ENCODE data around the gene DGUOK. TPM values are rescaled to one million over a fixed set of nuclear protein-coding genes. Genes with fewer than 3 reads are reported as not detected.

The DGUOK gene
- polyA plus RNA-seq, 1 donor from 2014 or later: 168 TPM

- TF ChIP-seq MXI1 (conservative IDR thresholded peaks at IDR 0.05; ENCODE audit: poor library complexity, severe bottlenecking): no peak
- TF ChIP-seq EP300 (conservative IDR thresholded peaks at IDR 0.05; ENCODE audit: poor library complexity, severe bottlenecking): no peak
- Histone ChIP-seq H2AFZ (ENCODE audit: low read depth, low read length) (no peak overlapping the region), H3K27me3 (ENCODE audit: insufficient read depth, low read depth, low read length) (peaks cover 33% of the 10 kb centered on the region), H3K9me3 (ENCODE audit: low read length) (no peaks in the 10 kb centered on the region), H3K4me3 (ENCODE audit: low read length) (no peak overlapping the region), H3F3A (ENCODE audit: insufficient read depth, low read length, poor library complexity, severe bottlenecking) (no peaks in the 10 kb centered on the region), H3K9me2 (ENCODE audit: insufficient read depth, low read length) (no peaks in the 10 kb centered on the region), H3K79me2 (replicated peaks; ENCODE audit: insufficient read depth, low read length) (no peaks in the 10 kb centered on the region), H3K4me2 (ENCODE audit: low read length) (no peak overlapping the region), H3K36me3 (ENCODE audit: insufficient read depth, low read length) (no peaks in the 10 kb centered on the region), H3K9ac (ENCODE audit: low read length) (no peak overlapping the region), H4K20me1 (ENCODE audit: insufficient read depth) (no peaks in the 10 kb centered on the region), H3K27ac (ENCODE audit: low read length) (no peak overlapping the region)
These were observed 50.8 kb downstream of the DGUOK start for GRCh38 chr2:73977466-73977865.

GRCh38 chr2:73979021-73979420, 52.3 kb downstream of the DGUOK start:
- Histone ChIP-seq H3K9ac (ENCODE audit: low read length) (no peak overlapping the region), H3K36me3 (ENCODE audit: insufficient read depth, low read length) (no peaks in the 10 kb centered on the region), H3F3A (ENCODE audit: insufficient read depth, low read length, poor library complexity, severe bottlenecking) (no peaks in the 10 kb centered on the region), H3K4me3 (ENCODE audit: low read length) (no peak overlapping the region), H3K9me2 (ENCODE audit: insufficient read depth, low read length) (no peaks in the 10 kb centered on the region), H3K9me3 (ENCODE audit: low read length) (no peaks in the 10 kb centered on the region), H3K27ac (ENCODE audit: low read length) (no peak overlapping the region), H4K20me1 (ENCODE audit: insufficient read depth) (no peaks in the 10 kb centered on the region), H3K4me2 (ENCODE audit: low read length) (no peak overlapping the region), H3K27me3 (ENCODE audit: insufficient read depth, low read depth, low read length) (peaks cover 43% of the 10 kb centered on the region), H2AFZ (ENCODE audit: low read depth, low read length) (no peak overlapping the region), H3K79me2 (replicated peaks; ENCODE audit: insufficient read depth, low read length) (no peaks in the 10 kb centered on the region)
- TF ChIP-seq EP300 (conservative IDR thresholded peaks at IDR 0.05; ENCODE audit: poor library complexity, severe bottlenecking) (no peak), MXI1 (conservative IDR thresholded peaks at IDR 0.05; ENCODE audit: poor library complexity, severe bottlenecking) (no peak), REST (IDR thresholded peaks at IDR 0.05; ENCODE audit: borderline replicate concordance) (no peak), POLR2AphosphoS5 (IDR thresholded peaks at IDR 0.05) (no peak), SMC3 (conservative IDR thresholded peaks at IDR 0.05; ENCODE audit: poor library complexity) (no peak), CTCF (IDR thresholded peaks at IDR 0.05; ENCODE audit: poor library complexity, severe bottlenecking) (no peak), RAD21 (conservative IDR thresholded peaks at IDR 0.05) (no peak), EZH2 (IDR thresholded peaks at IDR 0.05; ENCODE audit: borderline replicate concordance, insufficient read depth, low read length, poor library complexity, severe bottlenecking) (no peak), TAF1 (IDR thresholded peaks at IDR 0.05; ENCODE audit: low read depth) (no peak)

- H3K4me2 ChIP-seq (ENCODE audit: low read length): no peak overlapping the region
- H3K9me3 ChIP-seq (ENCODE audit: low read length): no peaks in the 10 kb centered on the region
- no peaks in the 10 kb centered on the region for H4K20me1 ChIP-seq (ENCODE audit: insufficient read depth)
- H3K36me3 ChIP-seq (ENCODE audit: insufficient read depth, low read length): no peaks in the 10 kb centered on the region
- H2AFZ ChIP-seq (ENCODE audit: low read depth, low read length): no peak overlapping the region
- no peaks in the 10 kb centered on the region for H3K9me2 ChIP-seq (ENCODE audit: insufficient read depth, low read length)
- no peak overlapping the region for H3K27ac ChIP-seq (ENCODE audit: low read length)
- no peak overlapping the region for H3K4me3 ChIP-seq (ENCODE audit: low read length)
- TF ChIP-seq RAD21 (conservative IDR thresholded peaks at IDR 0.05) (no peak), MXI1 (conservative IDR thresholded peaks at IDR 0.05; ENCODE audit: poor library complexity, severe bottlenecking) (no peak), CTCF (IDR thresholded peaks at IDR 0.05; ENCODE audit: poor library complexity, severe bottlenecking) (no peak), EP300 (conservative IDR thresholded peaks at IDR 0.05; ENCODE audit: poor library complexity, severe bottlenecking) (no peak), SMC3 (conservative IDR thresholded peaks at IDR 0.05; ENCODE audit: poor library complexity) (no peak), POLR2AphosphoS5 (IDR thresholded peaks at IDR 0.05) (no peak), EZH2 (IDR thresholded peaks at IDR 0.05; ENCODE audit: borderline replicate concordance, insufficient read depth, low read length, poor library complexity, severe bottlenecking) (no peak), TAF1 (IDR thresholded peaks at IDR 0.05; ENCODE audit: low read depth) (no peak), REST (IDR thresholded peaks at IDR 0.05; ENCODE audit: borderline replicate concordance) (no peak)
- no peaks in the 10 kb centered on the region for H3F3A ChIP-seq (ENCODE audit: insufficient read depth, low read length, poor library complexity, severe bottlenecking)
- H3K9ac ChIP-seq (ENCODE audit: low read length): no peak overlapping the region
- peaks cover 43% of the 10 kb centered on the region for H3K27me3 ChIP-seq (ENCODE audit: insufficient read depth, low read depth, low read length)
- no peaks in the 10 kb centered on the region for H3K79me2 ChIP-seq (replicated peaks; ENCODE audit: insufficient read depth, low read length)
These were observed 53.0 kb downstream of the DGUOK start for GRCh38 chr2:73979686-73980085.

Data from neural cell (in vitro differentiated cells).